Psoas muscle (tissue), 8 donors: ENCODE measurements around the gene PCDH12. TPM values are rescaled to one million over a fixed set of nuclear protein-coding genes. Genes with fewer than 3 reads are reported as not detected.

Source experiments
- ATAC-seq, 4 donors: fragments of 200-7000 bp; cut with Tn5 transposase; one replicate each; pipeline ENCODE4 v1.9.1; 2020; ENCODE audit warnings: moderate library complexity in 3 of 4, mild to moderate bottlenecking in 2 of 4
- DNase-seq, 2 donors: peaks; one replicate each; pipeline ENCODE4 v3.0.0-alpha.2; 2020
- H3K27ac ChIP-seq: fragments of 200-600 bp; one replicate; pipeline ENCODE4 v1.8.0; 2022
- H3K27me3 ChIP-seq, 3 donors: fragments of 200-600 bp in 1 of 3; one replicate each; pipeline versions ENCODE4 v1.6.1 to v1.8.0; 2013 to 2022; ENCODE audit warnings: low read length in 2 of 3, mild to moderate bottlenecking in 2 of 3, moderate library complexity in 1 of 3; ENCODE audit not compliant: insufficient read depth in 3 of 3
- H3K36me3 ChIP-seq, 2 donors: fragments of 200-600 bp in 1 of 2; one replicate each; pipeline versions ENCODE4 v1.6.1 to v1.8.0; 2013 to 2022; ENCODE audit warnings: low read depth in 1 of 2, mild to moderate bottlenecking in 1 of 2, moderate library complexity in 1 of 2; ENCODE audit not compliant: insufficient read depth in 1 of 2
- H3K4me1 ChIP-seq: fragments of 200-600 bp; one replicate; pipeline ENCODE4 v1.8.0; 2022
- H3K4me3 ChIP-seq: fragments of 200-600 bp; one replicate; pipeline ENCODE4 v1.8.0; 2022; ENCODE audit warnings: mild to moderate bottlenecking
- H3K9me3 ChIP-seq: fragments of 200-600 bp; one replicate; pipeline ENCODE4 v1.8.0; 2022
- CTCF ChIP-seq: fragments of 200-600 bp; IDR thresholded peaks from one replicate; pipeline ENCODE4 v1.8.0; 2022; ENCODE audit warnings: antibody characterized with exemption
- WGBS, 3 donors: extraction: QIAGEN DNeasy Blood & Tissue Kit; methylation state at CpG; one replicate each; pipeline versions ENCODE4 v1.1.6 to v1.1.7; 2013; 5-methylcytosine and 5-hydroxymethylcytosine counted together
- intact Hi-C, 2 donors: fragments of 100-400 bp; cut with DNase I; formaldehyde crosslinking; loops; one replicate each; pipeline versions ENCODE4 v1.11.0 to v1.14.2; 2022
- polyA plus RNA-seq, 3 donors: library from polyadenylated mRNA; stranded (reverse); fragments of 200-250 nt; gene quantifications; one replicate each; pipeline ENCODE4 v1.2.3, GENCODE V29; 2013
- total RNA-seq, 4 donors: library from RNA; stranded (reverse); fragmentation: NEBNext Ultra II Directional in 2 of 4; extraction: Animal tissue kit (Norgen Biotek cat#: 25700) in 2 of 4; gene quantifications; one replicate each; pipeline versions ENCODE4 v1.2.1 to v1.2.4, GENCODE V29; 2021 to 2023
- donor health status: healthy with polysubstance abuse.
- donor health status: DM: no; HTN: no; CAD: no; lungs with moderate emphysema.
- donor health status: Bipolar disorder and iron deficiency.
- donor health status: healthy.
- donor health status: DM: yes; HTN: yes; CAD: no.
- donor health status: DM: no; HTN: no; CAD: no.
- donor health status: DM: no; HTN: no; CAD: no.
- donor health status: DM: yes; HTN: yes; CAD: no.

PCDH12 gene
- total and polyA plus RNA-seq, 7 donors = 1.4 to 6.0 (median 2.7) TPM

- Histone ChIP-seq H3K4me1 (no peaks in the 10 kb centered on the region), H3K36me3 (peaks cover 9 to 94% of the 10 kb centered on the region in 2 donors), H3K9me3 (no peaks in the 10 kb centered on the region), H3K4me3 (no peak overlapping the region), H3K27ac (no peak overlapping the region), H3K27me3 (no peaks in the 10 kb centered on the region)
- WGBS, 3 donors = 71 to 75% (median 72%) methylated on average over 6 of the region's 6 CpGs
- DNase-seq (no peak), ATAC-seq (no peak)
- peak; percentile 19 for TF ChIP-seq CTCF
- intact Hi-C loops = no loop called here
These were observed 42.9 kb upstream of the PCDH12 start for GRCh38 chr5:142000704-142001484.

- intact Hi-C loops = no loop called here
These were observed 42.2 kb upstream of the PCDH12 start for GRCh38 chr5:142000173-142000572.

GRCh38 chr5:141997358-141997960 is 39.5 kb upstream of the PCDH12 start:
- TF ChIP-seq CTCF = no peak
- H3K27me3 ChIP-seq = no peaks in the 10 kb centered on the region
- no peak overlapping the region for H3K4me3 ChIP-seq
- WGBS, 3 donors = 55 to 63% (median 59%) methylated on average over 6 of the region's 6 CpGs
- intact Hi-C loops = no loop called here
- no peaks in the 10 kb centered on the region for H3K9me3 ChIP-seq
- peaks cover 4% of the 10 kb centered on the region for H3K4me1 ChIP-seq
- ATAC-seq (no peak), DNase-seq (no peak)
- peaks cover 17 to 92% of the 10 kb centered on the region in 2 donors for H3K36me3 ChIP-seq
- no peak overlapping the region for H3K27ac ChIP-seq

More at GRCh38 chr5:142000173-142000572, 42.2 kb upstream of the PCDH12 start:
- 39 to 51% (median 41%) methylated on average over 1 of the region's 1 CpG for WGBS, 3 donors
- no peaks in the 10 kb centered on the region for H3K27me3 ChIP-seq
- DNase-seq (no peak), ATAC-seq (no peak)
- no peak overlapping the region for H3K4me3 ChIP-seq
- H3K4me1 ChIP-seq = no peaks in the 10 kb centered on the region
- TF ChIP-seq CTCF = no peak
- H3K36me3 ChIP-seq = peaks cover 10 to 94% of the 10 kb centered on the region in 2 donors
- no peak overlapping the region for H3K27ac ChIP-seq
- H3K9me3 ChIP-seq = no peaks in the 10 kb centered on the region

- Histone ChIP-seq H3K36me3 (peaks cover 17 to 84% of the 10 kb centered on the region in 2 donors), H3K4me1 (peaks cover 5% of the 10 kb centered on the region), H3K27me3 (no peaks in the 10 kb centered on the region), H3K4me3 (no peak overlapping the region), H3K9me3 (no peaks in the 10 kb centered on the region), H3K27ac (no peak overlapping the region)
- no peak for ATAC-seq
- no peak for DNase-seq
- TF ChIP-seq CTCF = no peak
- intact Hi-C loops = no loop called here
- 95 to 98% (median 96%) methylated on average over 3 of the region's 3 CpGs for WGBS, 3 donors
These were observed 37.7 kb upstream of the PCDH12 start for GRCh38 chr5:141995656-141996055.
